GM21423 (cell line): Measurements from ENCODE around the gene FAM83B.
"Not testable (repeated sequence)": the region's sequence is repeated elsewhere in the genome, so short reads cannot be mapped to it uniquely, and the experiment has no call there.

Experiments
- ATAC-seq: cut with Tn5 transposase; IDR thresholded peaks from one replicate; pipeline ENCODE4 v1.9.1; 2021; ENCODE audit warnings: mild to moderate bottlenecking, moderate library complexity; ENCODE audit not compliant: unreplicated experiment

FAM83B gene

GRCh38 chr6:54846243-54846856 lies at the start of gene FAM83B:
TSS of gene FAM83B (plus strand) at chr6:54846771. CDS start at chr6:54870247, 23,476 bp downstream.
- no peak for ATAC-seq

- not testable (repeated sequence) for ATAC-seq
Observed at GRCh38 chr6:54796918-54797317, 49.7 kb upstream of the FAM83B start.

DNA sequence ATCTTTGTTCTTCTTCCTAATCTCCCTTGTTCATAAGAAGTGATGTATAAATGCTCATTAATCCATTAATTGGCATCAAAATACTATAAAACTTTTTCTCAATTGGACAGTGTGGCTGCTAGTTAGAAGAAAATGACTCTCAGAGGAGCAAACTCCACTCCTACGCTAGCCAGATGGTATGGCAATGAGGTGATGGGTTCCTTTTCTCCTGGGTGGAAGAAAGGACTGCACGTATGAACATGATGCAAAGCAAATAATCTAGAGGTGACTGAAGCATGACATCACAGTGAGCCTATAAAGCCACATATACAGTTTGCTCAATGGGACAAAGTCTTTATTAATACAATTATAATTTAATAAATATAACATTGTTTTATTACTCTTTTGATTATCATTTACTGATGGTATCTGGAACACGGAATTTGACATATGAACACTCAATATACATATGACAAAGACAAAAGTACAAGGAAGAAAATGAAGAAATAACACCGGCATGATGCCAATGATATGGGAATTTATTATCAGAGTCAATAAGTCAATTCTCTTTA lies 46.4 kb upstream of the FAM83B start:
- no peak for ATAC-seq

- ATAC-seq, result no peak
Observed at GRCh38 chr6:54801244-54801643, 45.3 kb upstream of the FAM83B start.

DNA sequence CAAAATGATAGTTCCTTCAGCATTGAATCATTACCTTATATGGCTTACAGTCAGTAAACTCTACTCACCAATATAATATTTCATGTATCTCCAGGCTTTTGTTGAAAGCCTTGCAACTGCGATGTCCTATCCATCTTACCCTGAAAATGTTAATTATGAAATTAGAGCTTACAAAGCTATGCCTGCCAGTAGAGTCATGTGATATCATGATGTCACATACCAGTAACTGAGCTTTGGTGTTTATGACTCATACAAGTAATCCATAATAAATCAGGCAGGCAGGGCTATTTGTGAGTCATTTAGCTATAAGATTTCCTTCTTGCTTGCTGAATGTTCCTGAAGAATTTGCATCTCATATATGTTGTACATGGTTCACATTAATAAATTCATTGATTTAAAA lies 44.9 kb upstream of the FAM83B start:
- no peak for ATAC-seq

- no peak for ATAC-seq
Observed at GRCh38 chr6:54802775-54803634, 43.6 kb upstream of the FAM83B start.

DNA sequence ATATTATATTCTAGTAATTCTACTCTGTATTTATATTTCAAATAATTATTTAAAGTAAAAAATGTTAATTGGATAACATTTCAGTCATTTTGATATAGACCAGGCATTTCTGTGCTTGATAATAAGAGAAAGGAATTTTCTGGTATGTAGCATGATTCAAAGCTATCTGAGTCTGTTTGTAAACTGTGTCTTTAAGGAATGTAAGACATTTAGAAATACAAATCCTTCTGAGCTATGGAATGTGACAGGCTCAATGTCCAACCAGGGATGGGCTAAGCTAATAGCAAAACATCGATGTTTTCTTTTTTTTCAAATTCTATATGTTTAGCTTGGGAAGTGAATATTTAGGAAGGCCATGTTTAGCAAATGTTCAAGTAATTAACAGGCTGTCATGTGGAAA lies 41.5 kb upstream of the FAM83B start:
- no peak for ATAC-seq

DNA sequence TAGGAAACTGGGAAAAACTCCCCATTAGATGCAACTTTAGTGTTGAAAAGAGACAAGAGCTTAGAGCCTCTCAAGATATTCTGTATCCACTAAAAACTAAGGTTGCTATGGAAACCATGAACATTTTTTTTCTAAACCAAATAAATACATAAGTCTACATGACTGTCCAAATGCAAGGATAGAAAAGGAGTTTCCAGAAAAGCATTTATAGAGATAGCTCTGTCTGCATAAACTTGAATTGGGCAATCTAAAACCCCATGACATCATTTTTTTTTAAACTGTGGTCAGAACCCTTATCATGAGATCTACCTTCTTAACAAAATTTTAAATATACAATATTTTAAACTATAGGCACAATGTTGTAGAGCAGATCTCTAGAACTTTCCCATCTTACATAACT lies 36.4 kb upstream of the FAM83B start:
- no peak for ATAC-seq

DNA sequence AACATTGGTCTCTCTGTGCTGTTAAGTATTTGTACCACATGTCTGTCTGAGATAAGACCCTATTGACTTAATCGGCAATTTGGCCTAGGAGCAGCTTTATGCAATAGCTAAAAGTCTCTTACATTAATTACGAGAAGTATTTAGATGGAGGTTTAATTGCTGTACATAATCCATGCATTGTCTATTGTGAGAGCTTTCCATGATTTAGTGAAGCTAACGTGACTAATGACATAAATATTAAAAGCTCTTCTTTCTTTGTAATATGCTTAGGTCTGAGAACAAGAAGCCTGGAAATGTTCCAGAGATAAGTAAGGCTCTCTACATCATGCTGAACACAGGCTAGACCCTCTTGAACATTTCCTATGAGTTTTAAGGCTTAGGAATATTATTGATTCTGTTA lies 32.7 kb upstream of the FAM83B start:
- no peak for ATAC-seq

GRCh38 chr6:54817236-54817635 lies 29.3 kb upstream of the FAM83B start:
- no peak for ATAC-seq

- ATAC-seq, result no peak
Observed at GRCh38 chr6:54817834-54818233, 28.7 kb upstream of the FAM83B start.

GRCh38 chr6:54824225-54824624 lies 22.3 kb upstream of the FAM83B start:
- not testable (repeated sequence) for ATAC-seq

GRCh38 chr6:54827010-54827409 lies 19.6 kb upstream of the FAM83B start:
- ATAC-seq, result no peak

GRCh38 chr6:54830216-54830615 lies 16.4 kb upstream of the FAM83B start:
- no peak for ATAC-seq

DNA sequence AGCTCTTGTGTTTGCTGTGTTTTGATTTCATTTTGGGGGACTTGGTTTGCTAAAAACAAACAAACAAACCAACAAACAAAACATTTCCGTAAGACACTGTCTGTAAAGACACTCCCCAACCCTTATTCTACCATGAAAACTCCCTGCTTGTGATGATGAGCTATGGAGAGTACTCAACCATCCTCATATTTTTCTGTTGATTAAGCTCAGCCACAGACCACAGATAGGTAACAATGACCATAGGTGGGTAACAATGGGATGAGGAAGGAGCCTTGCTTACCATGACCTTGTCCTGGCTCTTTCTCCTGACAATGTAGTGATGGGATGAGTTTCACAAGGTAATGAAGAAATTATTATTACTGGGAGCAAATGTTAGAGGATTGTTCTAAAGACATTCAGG lies 11.4 kb upstream of the FAM83B start:
- ATAC-seq, result no peak

- ATAC-seq, result no peak
Observed at GRCh38 chr6:54846857-54847674, 495 bp downstream of the FAM83B start.

- ATAC-seq, result no peak
Observed at GRCh38 chr6:54847799-54848597, 1.4 kb downstream of the FAM83B start.

GRCh38 chr6:54850114-54850513 lies 3.5 kb downstream of the FAM83B start:
- no peak for ATAC-seq

GRCh38 chr6:54856129-54856528 lies 9.6 kb downstream of the FAM83B start:
- no peak for ATAC-seq

DNA sequence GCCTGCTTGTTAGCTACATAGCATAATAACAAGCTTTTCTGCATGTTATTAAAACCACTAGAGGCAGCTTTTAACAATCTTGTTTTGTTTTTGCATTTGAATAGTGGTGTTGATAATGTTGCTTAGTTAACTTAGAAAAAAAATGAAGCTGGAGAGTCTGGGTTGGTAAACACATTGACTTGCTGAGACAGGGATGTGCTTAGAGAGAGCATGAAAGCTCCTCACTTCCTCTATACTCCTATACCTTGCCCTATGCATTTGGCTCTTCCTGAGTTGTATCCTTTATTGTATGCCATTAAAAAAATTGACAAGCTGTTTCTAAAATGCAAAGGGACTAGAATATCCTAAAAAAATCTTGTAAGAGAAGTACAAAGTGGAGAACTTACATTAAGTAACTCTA lies 13.6 kb downstream of the FAM83B start:
- ATAC-seq, result no peak
